ENCODE data around the gene MFSD2A.
"Not testable (repeated sequence)": the region's sequence is repeated elsewhere in the genome, so short reads cannot be mapped to it uniquely, and the experiment has no call there.

Gene MFSD2A

DNA sequence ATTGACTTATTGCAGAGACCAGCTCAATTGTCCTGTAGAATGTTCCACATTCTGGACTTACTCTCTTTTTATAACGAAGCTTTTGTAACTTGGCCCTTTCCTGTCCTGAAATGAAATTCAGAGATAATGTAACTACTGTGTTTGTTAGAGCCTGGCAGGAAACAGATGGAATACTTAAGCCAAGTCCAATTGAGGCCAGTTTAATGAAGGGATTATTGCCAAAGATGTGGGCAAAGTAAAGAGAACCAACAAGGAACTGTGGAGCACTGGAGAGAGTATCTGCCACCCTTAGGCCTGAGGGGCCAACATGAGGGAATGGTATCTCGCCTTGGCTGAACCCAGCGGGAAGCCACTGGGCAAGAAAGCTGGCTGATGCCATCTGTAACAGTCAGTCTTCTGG, 32.9 kb downstream of the MFSD2A start:
- Histone ChIP-seq H3K9me3 (no peaks in the 10 kb centered on the region), H3K27me3 (ENCODE audit: low read depth) (no peaks in the 10 kb centered on the region), H3K4me1 (no peaks in the 10 kb centered on the region), H3K4me3 (no peak overlapping the region), H3K36me3 (replicated peaks) (no peaks in the 10 kb centered on the region)
- DNase-seq (ENCODE audit: low spot score in 2 of 2), result no peak
- in situ Hi-C loops (cut with MboI; ENCODE audit: low sequenced_read_pairs), result no loop called here

DNA sequence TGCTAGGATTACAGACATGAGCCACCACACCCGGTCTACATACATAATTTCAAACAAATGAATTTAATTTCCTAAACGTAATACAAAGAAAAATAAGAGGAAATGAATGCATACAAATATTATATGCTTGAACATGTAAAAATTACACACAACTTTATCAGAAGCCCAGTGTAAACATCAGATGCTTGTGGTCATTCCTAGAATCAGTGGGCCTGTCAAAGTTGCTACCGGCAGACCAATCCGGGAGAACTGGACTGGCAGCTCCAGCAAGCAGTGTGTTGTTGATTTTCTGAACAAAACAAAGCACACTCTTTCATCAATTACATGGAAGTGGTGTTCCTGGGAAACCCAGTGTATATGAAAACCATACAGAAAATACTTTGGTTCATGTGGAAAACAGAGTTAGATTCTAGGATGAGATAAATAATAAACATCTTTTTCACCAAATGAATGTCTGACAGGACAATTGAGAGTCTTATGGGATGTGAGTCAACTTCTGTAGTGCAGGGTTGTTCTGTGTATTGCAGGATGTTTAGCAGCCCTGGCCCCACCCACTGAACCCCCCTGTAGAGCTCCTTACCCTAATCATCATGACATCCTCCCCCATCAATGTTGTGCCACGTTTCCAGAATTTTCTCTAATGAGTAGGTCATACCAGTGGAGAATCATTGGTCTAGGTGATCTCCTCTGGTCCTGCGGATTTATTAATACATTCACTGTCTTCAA, 33.8 kb downstream of the MFSD2A start:
- no peak overlapping the region for H3K4me3 ChIP-seq
- no peaks in the 10 kb centered on the region for H3K4me1 ChIP-seq
- H3K9me3 ChIP-seq, result no peaks in the 10 kb centered on the region
- no peaks in the 10 kb centered on the region for H3K27me3 ChIP-seq (ENCODE audit: low read depth)
- no peak for DNase-seq (ENCODE audit: low spot score in 2 of 2)
- H3K36me3 ChIP-seq (replicated peaks), result no peaks in the 10 kb centered on the region
- in situ Hi-C loops (cut with MboI; ENCODE audit: low sequenced_read_pairs), result no loop called here

DNA sequence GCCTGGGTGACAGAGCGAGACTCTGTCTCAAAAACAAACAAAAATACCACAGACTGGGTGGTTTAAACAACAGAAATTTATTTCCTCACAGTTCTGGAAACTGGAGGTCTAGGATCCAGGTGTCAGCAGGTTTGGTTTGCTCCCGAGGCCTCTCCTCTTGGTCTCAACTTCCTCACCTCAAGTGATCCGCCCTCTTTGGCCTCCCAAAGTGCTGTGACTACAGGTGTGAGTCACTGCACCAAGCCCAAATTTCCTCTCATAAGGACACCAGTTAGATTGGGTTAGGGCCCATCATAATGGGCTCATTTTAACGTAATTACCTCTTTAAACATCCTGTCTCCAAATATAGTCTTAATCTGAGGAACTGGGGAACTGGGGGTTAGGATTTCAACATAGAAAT, 35.5 kb downstream of the MFSD2A start:
- Histone ChIP-seq H3K36me3 (replicated peaks) (no peaks in the 10 kb centered on the region), H3K27me3 (ENCODE audit: low read depth) (no peaks in the 10 kb centered on the region), H3K4me3 (no peak overlapping the region), H3K4me1 (no peaks in the 10 kb centered on the region), H3K9me3 (no peaks in the 10 kb centered on the region)
- DNase-seq (ENCODE audit: low spot score in 2 of 2), result no peak
- in situ Hi-C loops (cut with MboI; ENCODE audit: low sequenced_read_pairs), result no loop called here

DNA sequence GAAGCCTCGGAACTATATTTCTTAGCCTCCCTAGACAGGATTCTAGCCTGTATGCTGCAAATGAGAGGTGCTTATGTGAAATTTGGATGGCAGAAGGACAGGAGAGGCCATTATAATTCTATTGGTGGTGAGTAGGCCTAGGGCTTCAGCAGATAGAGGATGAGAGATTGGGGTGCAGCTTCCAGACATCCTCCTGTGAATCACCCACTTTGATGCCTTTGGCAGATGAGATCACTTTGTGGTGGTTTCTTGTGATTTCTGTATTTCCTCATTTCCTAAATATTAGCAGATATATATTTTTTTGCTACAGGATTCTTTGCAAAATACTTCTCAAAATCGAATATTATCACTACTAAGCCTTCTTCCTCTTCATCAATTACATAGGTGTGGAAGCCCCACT, 37.3 kb downstream of the MFSD2A start:
- H3K36me3 ChIP-seq (replicated peaks), result no peaks in the 10 kb centered on the region
- H3K27me3 ChIP-seq (ENCODE audit: low read depth), result no peaks in the 10 kb centered on the region
- no peak for DNase-seq (ENCODE audit: low spot score in 2 of 2)
- H3K4me3 ChIP-seq, result no peak overlapping the region
- no peaks in the 10 kb centered on the region for H3K9me3 ChIP-seq
- no peaks in the 10 kb centered on the region for H3K4me1 ChIP-seq
- in situ Hi-C loops (cut with MboI; ENCODE audit: low sequenced_read_pairs), result no loop called here

DNA sequence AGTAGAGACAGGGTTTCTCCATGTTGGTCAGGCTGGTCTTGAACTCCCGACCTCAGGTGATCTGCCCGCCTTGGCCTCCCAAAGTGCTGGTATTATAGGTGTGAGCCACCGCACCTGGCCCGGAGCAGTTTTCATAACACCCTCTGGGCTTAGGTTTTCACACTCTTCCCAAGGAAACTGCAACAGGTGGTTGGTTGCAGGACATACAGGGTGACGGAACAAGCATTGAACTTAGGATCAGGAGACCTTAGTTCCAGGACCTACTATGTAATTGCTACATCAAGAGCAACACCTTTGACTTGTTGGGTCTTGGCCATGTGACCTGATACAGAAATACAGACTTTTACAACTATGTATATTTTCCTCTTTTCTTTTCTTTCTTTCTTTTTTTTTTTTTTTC, 37.9 kb downstream of the MFSD2A start:
- H3K27me3 ChIP-seq (ENCODE audit: low read depth), result no peaks in the 10 kb centered on the region
- no peaks in the 10 kb centered on the region for H3K9me3 ChIP-seq
- in situ Hi-C loops (cut with MboI; ENCODE audit: low sequenced_read_pairs), result no loop called here
- no peak for DNase-seq (ENCODE audit: low spot score in 2 of 2)
- H3K4me1 ChIP-seq, result no peaks in the 10 kb centered on the region
- H3K4me3 ChIP-seq, result no peak overlapping the region
- H3K36me3 ChIP-seq (replicated peaks), result no peaks in the 10 kb centered on the region

DNA sequence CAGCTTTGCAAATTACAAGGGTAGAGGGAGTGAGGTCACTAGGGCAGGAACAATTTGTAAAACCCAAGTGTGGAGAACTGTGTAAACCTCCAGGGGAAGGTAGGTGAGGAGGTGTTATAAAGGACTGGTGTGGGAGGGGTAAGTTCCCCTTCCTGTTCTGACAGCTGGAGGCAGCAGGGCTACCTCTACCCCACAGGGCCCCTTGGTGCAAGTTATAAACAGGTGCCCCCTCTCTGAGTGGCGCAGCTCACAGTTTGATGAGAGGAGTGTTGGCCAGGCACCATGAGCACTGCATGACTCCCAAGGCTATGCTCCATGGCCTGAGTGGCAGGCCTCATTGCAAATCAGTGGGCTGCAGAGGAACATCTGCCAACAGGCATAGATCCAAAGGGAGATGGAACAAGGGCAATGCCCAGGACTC, 41.0 kb downstream of the MFSD2A start:
- in situ Hi-C loops (cut with MboI; ENCODE audit: low sequenced_read_pairs), result no loop called here

DNA sequence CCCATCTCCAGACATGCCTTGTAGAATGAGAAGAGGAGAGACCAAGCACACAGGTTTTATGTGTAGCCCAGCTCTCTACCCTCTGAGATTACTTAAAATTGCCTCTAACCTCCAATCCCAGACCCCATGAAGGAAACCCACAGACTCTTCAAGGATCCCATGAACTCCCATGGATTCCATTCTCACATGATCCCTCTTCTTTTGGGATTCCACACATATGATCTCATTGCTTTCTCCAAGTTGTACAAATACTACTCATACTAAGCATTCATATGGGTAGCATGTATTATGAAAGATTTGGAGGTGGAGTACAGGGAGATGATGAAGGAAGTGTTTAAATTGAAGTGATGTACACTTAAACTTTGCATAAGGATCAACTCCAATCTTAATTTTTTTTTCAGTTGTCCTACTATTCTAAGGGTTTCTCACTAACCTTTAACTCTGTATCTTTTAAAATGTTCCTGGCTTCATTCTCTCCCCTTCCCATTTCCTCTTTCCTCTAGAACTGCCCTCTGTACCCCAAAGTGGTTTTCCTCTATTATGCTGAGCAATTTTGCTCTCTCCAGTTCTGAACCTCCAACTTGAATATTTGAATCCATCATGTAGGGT, 41.6 kb downstream of the MFSD2A start:
- Histone ChIP-seq H3K36me3 (replicated peaks) (no peaks in the 10 kb centered on the region), H3K4me1 (no peaks in the 10 kb centered on the region), H3K9me3 (peaks cover 3% of the 10 kb centered on the region; the same call in 1 of the 2 replicates), H3K27me3 (ENCODE audit: low read depth) (no peaks in the 10 kb centered on the region), H3K4me3 (no peak overlapping the region)
- in situ Hi-C loops (cut with MboI; ENCODE audit: low sequenced_read_pairs), result no loop called here
- no peak for DNase-seq (ENCODE audit: low spot score in 2 of 2)

More for the DNA sequence above, 41.0 kb downstream of the MFSD2A start:
- no peaks in the 10 kb centered on the region for H3K27me3 ChIP-seq (ENCODE audit: low read depth)
- H3K4me3 ChIP-seq, result no peak overlapping the region
- peaks cover 3% of the 10 kb centered on the region; the same call in 1 of the 2 replicates for H3K9me3 ChIP-seq
- no peaks in the 10 kb centered on the region for H3K4me1 ChIP-seq
- no peaks in the 10 kb centered on the region for H3K36me3 ChIP-seq (replicated peaks)
- no peak for DNase-seq (ENCODE audit: low spot score in 2 of 2)

DNA sequence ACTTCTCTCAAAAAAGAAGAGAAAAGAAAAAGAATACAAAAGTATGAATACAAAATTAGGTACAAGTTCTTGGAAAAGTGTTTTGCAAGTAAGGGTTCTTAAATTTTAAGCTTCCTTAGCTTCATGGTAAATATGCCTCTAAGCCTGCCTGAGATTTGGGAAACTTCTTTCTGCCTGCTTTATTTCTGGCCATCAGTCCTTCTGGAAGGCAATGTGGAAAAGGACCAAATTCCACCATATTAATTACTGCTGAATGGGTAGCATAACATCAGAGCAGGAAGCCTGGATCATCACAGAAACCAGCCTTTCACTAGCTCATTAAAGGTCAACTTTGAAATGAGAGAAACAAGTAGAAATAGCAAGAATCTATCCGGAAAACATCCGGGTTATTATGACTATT, 46.5 kb downstream of the MFSD2A start:
- in situ Hi-C loops (cut with MboI; ENCODE audit: low sequenced_read_pairs), result no loop called here
- no peaks in the 10 kb centered on the region for H3K36me3 ChIP-seq (replicated peaks)
- DNase-seq (ENCODE audit: low spot score in 2 of 2), result no peak
- peaks cover 3% of the 10 kb centered on the region; the same call in 1 of the 2 replicates for H3K9me3 ChIP-seq
- no peak overlapping the region for H3K4me3 ChIP-seq
- peaks cover 8% of the 10 kb centered on the region for H3K4me1 ChIP-seq
- no peaks in the 10 kb centered on the region for H3K27me3 ChIP-seq (ENCODE audit: low read depth)

DNA sequence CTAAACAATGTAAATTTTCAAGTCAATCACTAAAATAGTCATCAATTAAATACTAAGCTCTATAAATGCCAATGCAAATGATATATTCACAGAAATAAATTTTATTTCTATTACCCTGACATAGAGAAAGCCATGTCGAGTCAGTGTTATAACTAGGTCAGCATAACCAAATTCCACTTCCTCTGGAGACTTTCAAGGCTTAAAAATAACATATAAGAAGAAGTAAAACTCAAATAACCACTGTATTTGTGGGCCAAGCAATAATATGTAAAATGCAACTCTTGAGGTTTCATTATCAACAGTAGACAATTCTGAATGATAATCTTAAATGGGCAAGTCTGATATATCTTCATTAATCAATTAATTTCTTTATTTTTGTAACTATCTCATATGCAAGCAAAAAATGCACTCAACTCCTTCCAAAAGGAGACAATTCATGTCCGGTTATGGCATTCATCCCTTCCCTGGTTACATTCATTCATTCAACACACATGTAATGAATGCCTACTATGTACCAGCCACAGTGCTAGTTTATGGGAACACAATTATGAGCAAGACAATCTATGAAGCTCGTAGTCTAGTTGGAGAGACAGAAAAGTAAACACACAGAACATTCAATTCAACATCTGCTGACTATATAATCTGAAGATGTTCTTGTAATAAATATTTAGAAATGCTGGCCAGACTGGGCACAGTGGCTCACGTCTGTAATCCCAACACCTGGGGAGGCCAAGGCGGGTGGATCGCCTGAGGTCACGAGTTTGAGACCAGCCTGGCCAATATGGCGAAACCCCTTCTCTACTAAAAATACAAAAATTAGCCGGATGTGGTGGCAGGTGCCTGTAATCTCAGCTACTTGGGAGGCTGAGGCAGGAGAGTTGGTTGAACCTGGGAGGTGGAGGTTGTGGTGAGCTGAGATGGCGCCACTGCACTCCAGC, 48.5 kb downstream of the MFSD2A start:
- Histone ChIP-seq H3K4me3 (no peak overlapping the region), H3K36me3 (replicated peaks) (no peaks in the 10 kb centered on the region), H3K27me3 (ENCODE audit: low read depth) (no peaks in the 10 kb centered on the region), H3K9me3 (peaks cover 3% of the 10 kb centered on the region; the same call in 1 of the 2 replicates), H3K4me1 (peaks cover 8% of the 10 kb centered on the region)
- no peak for DNase-seq (ENCODE audit: low spot score in 2 of 2)
- in situ Hi-C loops (cut with MboI; ENCODE audit: low sequenced_read_pairs), result no loop called here

DNA sequence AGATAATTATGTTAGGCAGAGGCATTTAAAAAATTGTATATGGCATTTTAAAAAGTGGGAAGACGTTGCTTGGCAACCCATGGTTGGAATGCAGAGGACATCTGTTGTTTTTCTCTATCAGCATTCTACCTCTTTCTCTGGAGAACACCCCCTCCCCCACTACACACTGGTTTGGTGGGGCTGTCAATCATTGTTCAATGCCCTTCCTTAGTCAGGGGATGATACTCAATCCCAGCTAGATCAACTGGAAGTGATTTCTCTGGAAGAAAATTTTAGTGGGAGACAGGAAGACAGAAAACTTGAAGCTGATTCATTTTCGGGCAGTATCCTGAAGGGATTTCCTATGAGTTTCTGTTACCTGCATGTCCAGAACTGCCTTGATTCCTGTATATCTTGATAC, 49.9 kb downstream of the MFSD2A start:
- in situ Hi-C loops (cut with MboI; ENCODE audit: low sequenced_read_pairs), result no loop called here
- Histone ChIP-seq H3K36me3 (replicated peaks) (no peaks in the 10 kb centered on the region), H3K4me1 (peaks cover 8% of the 10 kb centered on the region), H3K27me3 (ENCODE audit: low read depth) (no peaks in the 10 kb centered on the region), H3K9me3 (no peaks in the 10 kb centered on the region), H3K4me3 (no peak overlapping the region)
- DNase-seq (ENCODE audit: low spot score in 2 of 2), result peak; percentile 20 to 57

DNA sequence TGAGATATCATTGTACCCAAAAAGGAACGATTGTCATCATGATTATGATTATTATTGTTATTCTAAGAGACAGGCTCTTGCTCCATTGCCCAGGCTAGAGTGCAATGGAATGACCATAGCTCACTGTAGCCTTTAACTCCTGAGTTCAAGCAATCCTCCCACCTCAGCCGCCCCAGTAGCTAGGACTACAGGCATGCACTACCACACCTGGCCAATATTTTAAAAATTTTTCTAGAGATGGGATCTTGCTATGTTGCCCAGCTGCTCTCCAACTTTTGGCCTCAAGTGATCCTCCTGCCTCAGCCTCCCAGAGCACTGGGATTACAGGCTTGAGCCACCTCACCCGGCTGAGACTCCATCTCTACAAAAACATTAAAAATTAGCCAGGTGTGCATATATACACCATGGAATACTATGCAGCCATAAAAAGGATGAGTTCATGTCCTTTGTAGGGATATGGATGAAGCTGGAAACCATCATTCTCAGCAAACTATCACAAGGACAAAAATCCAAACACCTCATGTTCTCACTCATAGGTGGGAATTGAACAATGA, 52.6 kb downstream of the MFSD2A start:
- H3K4me3 ChIP-seq; in situ Hi-C loops (cut with MboI; ENCODE audit: low sequenced_read_pairs); H3K4me1 ChIP-seq; H3K36me3 ChIP-seq (replicated peaks); DNase-seq (ENCODE audit: low spot score in 2 of 2); H3K27me3 ChIP-seq (ENCODE audit: low read depth); H3K9me3 ChIP-seq: not testable (repeated sequence)

DNA sequence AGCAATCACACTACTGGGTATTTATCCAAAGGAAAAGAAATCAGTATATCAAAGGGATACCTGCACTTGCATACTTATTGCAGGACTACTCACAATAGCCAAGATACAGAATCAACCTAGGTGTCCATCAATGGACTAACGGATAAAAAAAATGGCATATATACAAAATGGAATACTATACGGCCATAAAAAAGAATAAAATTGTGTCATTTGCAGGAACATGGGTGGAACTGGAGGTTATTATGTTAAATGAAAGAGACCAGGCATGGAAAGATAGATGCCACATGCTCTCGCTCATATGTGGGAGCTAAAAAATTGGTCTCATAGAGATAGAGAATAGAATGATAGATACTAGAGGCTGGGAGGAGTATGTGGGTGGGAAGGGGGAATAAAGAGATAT, 56.3 kb downstream of the MFSD2A start:
- in situ Hi-C loops (cut with MboI; ENCODE audit: low sequenced_read_pairs), result no loop called here
- no peak for DNase-seq (ENCODE audit: low spot score in 2 of 2)
- Histone ChIP-seq H3K27me3 (ENCODE audit: low read depth) (no peaks in the 10 kb centered on the region), H3K4me3 (no peak overlapping the region), H3K9me3 (no peaks in the 10 kb centered on the region), H3K4me1 (no peaks in the 10 kb centered on the region), H3K36me3 (replicated peaks) (no peaks in the 10 kb centered on the region)

DNA sequence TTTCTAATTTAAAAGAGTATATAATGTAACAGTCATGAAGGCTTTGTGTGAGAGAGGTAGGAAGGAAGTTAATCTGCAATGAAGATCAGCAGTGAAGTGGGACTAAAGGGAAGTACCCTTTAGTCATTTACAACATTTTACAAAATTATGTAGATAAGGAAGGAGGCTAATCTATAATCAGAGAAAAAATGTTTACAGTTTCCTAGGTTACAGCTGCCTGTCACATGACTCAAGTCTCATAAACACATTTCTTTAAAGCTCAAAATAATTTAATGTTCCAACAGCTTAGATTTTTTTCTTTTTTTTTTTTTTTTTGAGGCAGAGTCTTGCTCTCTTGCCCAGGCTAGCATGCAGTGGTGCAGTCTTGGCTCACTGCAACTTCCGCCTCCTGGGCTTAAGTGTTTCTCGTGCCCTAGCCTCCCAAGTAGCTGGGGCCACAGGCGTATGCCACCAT, 59.3 kb downstream of the MFSD2A start:
- no peaks in the 10 kb centered on the region for H3K9me3 ChIP-seq
- H3K36me3 ChIP-seq (replicated peaks), result no peaks in the 10 kb centered on the region
- H3K4me1 ChIP-seq, result no peaks in the 10 kb centered on the region
- no peaks in the 10 kb centered on the region for H3K27me3 ChIP-seq (ENCODE audit: low read depth)
- no peak for DNase-seq (ENCODE audit: low spot score in 2 of 2)
- in situ Hi-C loops (cut with MboI; ENCODE audit: low sequenced_read_pairs), result no loop called here
- no peak overlapping the region for H3K4me3 ChIP-seq
